ENCODE data around the gene MXRA5. TPM values are rescaled to one million over a fixed set of nuclear protein-coding genes. Genes with fewer than 3 reads are reported as not detected.

The MXRA5 gene
- total and polyA plus RNA-seq, 9 of the 15 experiments (the other 6 are each of a cell fraction or from before 2014, with no cell fraction given), result 0.02 TPM; not detected in 8

GRCh38 chrX:3268829-3269228, 77.6 kb downstream of the MXRA5 start:
- POLR2A ChIA-PET, result no interaction called here
- 0% methylated on average over 3 of the region's 3 CpGs for WGBS (ENCODE audit: insufficient coverage, low coverage, missing lambda C conversion rate)
- ATAC-seq, result no peak
- CTCF ChIA-PET (ENCODE audit: low intra/inter-chr PET ratio), result no interaction called here
- H3K27me3 ChIP-seq (ENCODE audit: control insufficient read depth in 2 of 2, insufficient read depth in 2 of 2, low read length in 2 of 2), result no peaks in the 10 kb centered on the region
- no peaks in the 10 kb centered on the region for H3K79me2 ChIP-seq (ENCODE audit: control insufficient read depth, insufficient read depth, low read length)
- in situ Hi-C loops (cut with MboI) (no loop called here), intact Hi-C loops (cut with micrococcal nuclease) (no loop called here)
- no peaks in the 10 kb centered on the region for H3K9me3 ChIP-seq (replicated peaks; ENCODE audit: control insufficient read depth, insufficient read depth, low read depth, low read length)
- no TSS peak for BruUV-seq (replicated peaks)
- DNase-seq (ENCODE audit: extremely low read depth in 1 of 4, low spot score in 3 of 4), result no peak
- FAIRE-seq, result no peak
- H3K27ac ChIP-seq (ENCODE audit: extremely low read depth, low read depth, low read length), result no peak overlapping the region
- H3K9me1 ChIP-seq (ENCODE audit: control insufficient read depth, insufficient read depth, low read length), result no peaks in the 10 kb centered on the region
- no peak overlapping the region for H3K9ac ChIP-seq (ENCODE audit: insufficient read depth in 1 of 2, low read depth in 2 of 2, low read length in 2 of 2)
- H3K4me1 ChIP-seq (replicated peaks in 1 of 2; ENCODE audit: control insufficient read depth in 2 of 2, insufficient read depth in 2 of 2, low read length in 2 of 2), result no peaks in the 10 kb centered on the region
- no peak overlapping the region for H3K4me3 ChIP-seq
- H4K20me1 ChIP-seq (replicated peaks; ENCODE audit: control insufficient read depth, insufficient read depth, low read length), result no peaks in the 10 kb centered on the region
- H3K36me3 ChIP-seq (ENCODE audit: control insufficient read depth, insufficient read depth, low read length), result no peaks in the 10 kb centered on the region
- TF ChIP-seq NELFE (IDR thresholded peaks at IDR 0.05; ENCODE audit: insufficient read depth, insufficient read length), result no peak
- H2AFZ ChIP-seq (ENCODE audit: low read depth, low read length), result no peak overlapping the region
- no peak overlapping the region for H3K4me2 ChIP-seq (ENCODE audit: insufficient read depth, low read length)

- H3K36me3 ChIP-seq (ENCODE audit: control insufficient read depth, insufficient read depth, low read length), result no peaks in the 10 kb centered on the region
- H2AFZ ChIP-seq (ENCODE audit: low read depth, low read length), result no peak overlapping the region
- BruUV-seq (replicated peaks), result no TSS peak
- in situ Hi-C loops (cut with MboI) (no loop called here), intact Hi-C loops (cut with micrococcal nuclease) (no loop called here)
- WGBS (ENCODE audit: insufficient coverage, low coverage, missing lambda C conversion rate), result 0% methylated on average over 2 of the region's 2 CpGs
- no peak overlapping the region for H3K4me2 ChIP-seq (ENCODE audit: insufficient read depth, low read length)
- FAIRE-seq (no peak), ATAC-seq (no peak), DNase-seq (ENCODE audit: extremely low read depth in 1 of 4, low spot score in 3 of 4) (no peak)
- no peaks in the 10 kb centered on the region for H4K20me1 ChIP-seq (replicated peaks; ENCODE audit: control insufficient read depth, insufficient read depth, low read length)
- no peaks in the 10 kb centered on the region for H3K27me3 ChIP-seq (ENCODE audit: control insufficient read depth in 2 of 2, insufficient read depth in 2 of 2, low read length in 2 of 2)
- no peaks in the 10 kb centered on the region for H3K4me1 ChIP-seq (replicated peaks in 1 of 2; ENCODE audit: control insufficient read depth in 2 of 2, insufficient read depth in 2 of 2, low read length in 2 of 2)
- TF ChIP-seq PRDM10 (IDR thresholded peaks at IDR 0.05; ENCODE audit: partially characterized antibody), result no peak
- no peak for TF ChIP-seq ASH1L (IDR thresholded peaks at IDR 0.05; ENCODE audit: borderline replicate concordance, low read depth, partially characterized antibody)
- TF ChIP-seq RBM39 (optimal IDR thresholded peaks at IDR 0.05; ENCODE audit: low read depth, low read length), result no peak
- peak; percentile 39 for TF ChIP-seq EGR1 (conservative IDR thresholded peaks at IDR 0.05)
- TF ChIP-seq ZNF282 (CRISPR knock-in tag; IDR thresholded peaks at IDR 0.05), result no peak
- no peak overlapping the region for H3K27ac ChIP-seq (ENCODE audit: extremely low read depth, low read depth, low read length)
- H3K9me3 ChIP-seq (replicated peaks; ENCODE audit: control insufficient read depth, insufficient read depth, low read depth, low read length), result no peaks in the 10 kb centered on the region
- H3K9me1 ChIP-seq (ENCODE audit: control insufficient read depth, insufficient read depth, low read length), result no peaks in the 10 kb centered on the region
- ChIA-PET POLR2A (interaction anchor here (0.6 kb wide), 1 partner anchor 17 kb away, joined by 3 read pairs; no protein-coding TSS in a partner anchor), CTCF (ENCODE audit: low intra/inter-chr PET ratio) (no interaction called here)
- H3K4me3 ChIP-seq, result no peak overlapping the region
- H3K9ac ChIP-seq (ENCODE audit: insufficient read depth in 1 of 2, low read depth in 2 of 2, low read length in 2 of 2), result no peak overlapping the region
- no peaks in the 10 kb centered on the region for H3K79me2 ChIP-seq (ENCODE audit: control insufficient read depth, insufficient read depth, low read length)
Measured at GRCh38 chrX:3263681-3264126, 82.7 kb downstream of the MXRA5 start.
